Iris pigment epithelial cell (primary cell): Measurements from ENCODE around the gene RUNX1.

Experiments used
- DNase-seq: peaks from one replicate; pipeline ENCODE4 v3.0.0-alpha.2; 2011; ENCODE audit warnings: low read depth

RUNX1 gene

DNA sequence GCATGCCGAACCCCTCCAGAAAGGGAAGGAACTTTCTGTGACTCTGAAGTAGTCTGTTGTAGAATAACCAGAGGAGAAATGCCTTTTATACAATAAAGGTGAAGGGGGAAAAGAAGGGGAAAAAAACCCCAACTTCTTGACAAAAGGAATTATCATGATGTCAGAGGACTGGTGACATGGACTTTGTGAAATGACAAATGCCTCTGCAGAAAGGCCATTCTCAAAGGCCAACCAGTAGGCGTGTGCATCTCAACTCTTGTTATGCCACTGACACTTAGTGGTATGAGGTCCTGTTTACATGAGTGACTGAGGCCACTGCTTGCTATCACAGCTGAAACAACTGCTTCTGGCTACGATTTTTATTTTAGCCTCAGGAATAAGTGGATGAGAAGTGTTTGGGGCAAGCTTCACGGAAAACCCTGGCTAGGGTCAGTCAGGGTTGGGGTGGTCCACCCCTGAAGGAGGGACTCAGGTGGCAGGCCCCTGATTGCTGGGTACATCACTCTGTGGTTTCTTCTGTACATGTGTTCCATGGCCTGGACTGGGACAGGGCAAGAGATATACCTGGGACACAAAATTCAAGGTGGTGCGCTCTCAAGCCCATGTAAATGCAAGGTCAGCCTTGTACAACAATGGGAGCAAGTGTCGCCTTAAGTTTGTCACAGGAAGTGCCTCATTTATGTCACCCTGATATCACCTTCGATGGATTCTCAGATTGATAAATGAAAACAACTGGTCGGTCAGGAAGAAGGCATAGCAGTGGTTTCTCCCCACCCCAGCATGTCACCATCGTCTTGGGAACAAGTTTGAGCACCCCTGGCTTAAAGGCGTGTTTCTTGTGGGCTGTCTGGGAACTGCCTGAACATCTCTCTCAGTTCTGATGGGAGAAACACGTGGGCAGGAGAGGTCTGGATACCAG lies 12.4 kb downstream of the RUNX1 start:
- DNase-seq = no peak

DNA sequence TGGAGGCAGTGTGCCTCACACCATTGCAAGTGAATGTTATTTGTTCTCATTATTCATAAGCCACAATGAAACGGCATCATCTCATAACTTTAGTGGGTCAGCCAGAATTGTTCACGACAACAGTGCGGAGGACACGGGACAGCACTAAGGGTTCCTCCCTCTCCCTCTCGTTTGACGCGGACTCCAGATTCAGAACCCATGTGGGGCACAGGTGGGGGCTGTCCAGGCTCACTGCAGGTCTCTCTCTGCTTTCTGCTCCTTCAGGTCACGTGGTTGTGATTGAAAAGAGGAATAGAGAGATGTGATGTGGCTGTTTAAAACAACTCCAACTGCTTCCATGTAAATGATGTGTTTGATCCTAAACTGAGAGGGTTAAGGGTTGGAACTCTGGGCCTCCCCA lies 13.5 kb downstream of the RUNX1 start:
- DNase-seq = no peak

DNA sequence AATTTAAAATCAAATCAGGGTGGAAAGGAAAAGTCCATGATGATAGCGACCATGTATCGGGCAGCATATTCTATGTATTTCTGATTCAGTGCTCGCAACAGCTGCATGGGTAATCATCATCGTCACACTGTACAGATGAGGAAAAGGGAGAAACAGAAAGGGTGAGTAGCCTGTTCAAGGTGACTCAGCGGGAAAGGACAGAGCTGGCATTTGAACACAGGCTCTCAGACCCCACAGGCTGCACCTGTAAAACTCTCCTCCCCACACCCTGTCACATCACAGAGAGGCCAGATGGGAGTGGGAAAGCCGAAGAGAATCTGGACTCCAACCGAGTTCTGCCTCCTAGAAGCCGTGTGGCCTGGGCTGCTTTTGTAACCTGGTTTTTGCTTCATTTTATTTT lies 14.0 kb downstream of the RUNX1 start:
- DNase-seq = no peak

DNA sequence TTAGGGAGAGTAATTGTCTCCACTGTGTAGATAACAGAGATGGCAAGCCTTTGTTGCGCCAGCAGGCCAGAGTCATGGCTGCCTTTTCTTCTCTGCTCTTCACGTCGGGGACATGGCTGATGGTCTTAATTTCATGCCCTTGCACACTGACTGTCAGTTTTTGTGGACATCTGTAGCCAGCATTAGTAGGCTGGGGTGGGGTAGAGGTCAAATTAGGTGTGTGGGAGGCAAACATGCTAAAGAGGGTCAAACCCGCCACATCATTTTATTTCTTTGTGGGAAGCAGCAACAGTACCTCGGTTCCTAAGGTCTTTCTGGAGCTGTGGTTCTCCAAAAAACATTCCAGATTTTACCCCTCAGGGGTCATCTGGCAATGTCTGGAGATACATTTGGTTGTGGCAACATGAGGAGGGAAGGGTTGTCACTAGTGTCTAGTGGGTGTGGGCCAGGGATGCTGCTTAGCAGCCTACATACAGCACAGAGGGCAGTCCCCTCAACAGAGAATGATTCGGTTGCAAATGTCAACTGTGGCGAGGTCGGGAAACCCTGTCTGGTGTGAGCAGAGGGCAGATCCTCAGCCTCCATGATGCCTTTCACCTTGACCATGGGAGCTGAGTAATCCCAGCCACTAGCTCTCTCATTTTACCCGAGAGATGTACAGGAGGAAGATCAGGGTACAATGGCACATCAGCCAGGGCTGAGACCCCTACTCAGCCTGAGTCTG lies 14.7 kb downstream of the RUNX1 start:
- no peak for DNase-seq

DNA sequence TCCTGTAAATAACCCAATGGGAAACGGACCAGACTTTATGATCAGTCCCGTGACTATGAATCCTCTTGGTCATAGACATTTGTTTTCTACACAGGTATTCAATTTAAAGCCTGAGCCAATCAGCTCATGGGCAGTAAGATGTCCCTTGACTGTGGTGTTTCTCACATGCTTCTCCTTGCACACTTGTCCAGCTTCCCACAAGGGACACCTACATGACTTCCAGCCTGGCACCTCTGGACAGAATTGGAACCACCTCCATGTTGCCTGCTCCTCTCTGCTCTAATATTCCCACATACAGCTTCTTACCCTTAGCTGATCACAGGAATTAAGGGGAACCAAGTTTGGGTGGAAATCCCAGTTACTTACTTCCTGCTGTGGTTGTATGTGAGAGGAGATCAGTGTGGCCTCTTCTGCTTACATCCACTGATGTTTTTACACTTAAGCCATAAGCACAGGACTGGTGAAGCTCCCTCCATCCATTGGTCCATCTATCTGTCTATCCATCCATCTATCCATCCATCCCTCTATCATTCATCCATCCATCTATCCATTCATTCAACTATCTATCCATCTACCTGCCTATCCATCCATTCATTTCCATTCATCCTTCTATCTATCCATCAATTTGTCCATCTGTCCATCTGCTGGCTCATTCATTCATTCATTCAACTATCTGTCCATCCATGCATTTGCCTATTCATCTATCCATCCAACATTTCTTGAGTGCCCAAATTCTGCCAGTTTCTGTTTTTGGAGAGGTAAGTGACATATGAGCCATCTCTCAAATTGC lies 16.4 kb downstream of the RUNX1 start:
- no peak for DNase-seq

DNA sequence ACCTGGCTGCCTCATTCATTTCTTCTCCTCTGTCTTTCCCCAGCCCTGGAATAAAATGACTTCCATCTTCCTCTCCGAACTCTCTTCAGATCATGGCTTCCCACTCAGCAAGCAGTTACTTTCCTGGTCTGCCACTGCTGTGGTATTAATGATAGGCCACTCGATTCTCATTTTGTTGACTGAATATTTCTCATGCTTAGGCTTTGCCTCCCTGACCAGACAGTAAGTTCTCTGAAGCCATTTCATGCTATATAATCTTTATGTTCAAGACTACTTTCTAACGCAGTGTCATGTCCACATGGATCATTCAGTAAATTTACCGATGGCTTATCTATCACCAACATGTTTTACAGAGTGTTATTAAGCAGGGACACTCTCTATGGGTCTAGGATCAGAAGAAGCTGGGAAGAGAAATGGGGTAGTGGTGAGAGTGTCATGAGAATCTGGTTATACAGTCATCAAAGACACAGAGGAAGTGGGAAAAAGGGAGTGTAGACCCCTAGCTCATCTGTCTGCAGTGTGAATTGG lies 20.6 kb downstream of the RUNX1 start:
- DNase-seq = no peak

DNA sequence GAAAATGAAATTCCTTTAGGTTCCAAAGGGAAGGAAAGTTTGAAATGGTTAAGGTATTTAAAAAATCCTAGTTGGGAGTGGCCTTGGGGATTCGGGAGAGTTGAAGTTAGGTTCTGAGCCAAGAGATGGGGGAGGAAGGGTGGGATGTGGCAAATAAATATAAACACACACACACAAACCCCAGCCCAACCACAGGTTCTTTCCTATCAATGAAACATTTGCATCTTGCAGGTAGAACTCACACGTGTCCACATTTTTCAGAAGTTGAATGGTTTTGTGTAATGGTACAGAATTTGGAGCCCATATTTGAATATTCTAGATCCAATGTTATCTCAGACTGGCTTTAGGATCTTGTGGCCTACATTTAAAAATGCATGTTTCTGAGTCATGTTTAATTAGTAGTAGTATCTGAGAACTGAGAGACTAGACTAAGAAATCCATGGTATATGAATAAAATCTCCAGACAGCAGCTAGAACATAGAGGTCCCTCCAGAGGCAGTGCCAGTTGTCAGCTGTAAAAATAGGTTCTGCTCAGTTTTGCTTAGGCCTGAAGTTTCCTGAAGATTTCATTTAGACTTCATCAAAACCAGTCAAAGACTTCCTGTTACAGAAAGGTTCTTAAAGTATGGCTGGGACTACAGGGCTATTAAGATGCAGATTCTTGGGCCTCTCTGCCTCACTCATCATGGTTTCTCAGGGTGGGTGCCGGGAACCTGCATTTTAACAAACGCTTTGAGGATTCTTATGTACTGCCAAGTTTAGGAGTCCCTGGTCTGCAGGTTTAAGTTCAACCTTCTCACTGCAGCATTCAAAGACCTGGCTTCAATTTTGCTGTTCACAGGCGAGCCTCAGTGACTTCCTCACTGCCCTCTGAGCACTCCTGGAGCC lies 21.3 kb downstream of the RUNX1 start:
- no peak for DNase-seq

DNA sequence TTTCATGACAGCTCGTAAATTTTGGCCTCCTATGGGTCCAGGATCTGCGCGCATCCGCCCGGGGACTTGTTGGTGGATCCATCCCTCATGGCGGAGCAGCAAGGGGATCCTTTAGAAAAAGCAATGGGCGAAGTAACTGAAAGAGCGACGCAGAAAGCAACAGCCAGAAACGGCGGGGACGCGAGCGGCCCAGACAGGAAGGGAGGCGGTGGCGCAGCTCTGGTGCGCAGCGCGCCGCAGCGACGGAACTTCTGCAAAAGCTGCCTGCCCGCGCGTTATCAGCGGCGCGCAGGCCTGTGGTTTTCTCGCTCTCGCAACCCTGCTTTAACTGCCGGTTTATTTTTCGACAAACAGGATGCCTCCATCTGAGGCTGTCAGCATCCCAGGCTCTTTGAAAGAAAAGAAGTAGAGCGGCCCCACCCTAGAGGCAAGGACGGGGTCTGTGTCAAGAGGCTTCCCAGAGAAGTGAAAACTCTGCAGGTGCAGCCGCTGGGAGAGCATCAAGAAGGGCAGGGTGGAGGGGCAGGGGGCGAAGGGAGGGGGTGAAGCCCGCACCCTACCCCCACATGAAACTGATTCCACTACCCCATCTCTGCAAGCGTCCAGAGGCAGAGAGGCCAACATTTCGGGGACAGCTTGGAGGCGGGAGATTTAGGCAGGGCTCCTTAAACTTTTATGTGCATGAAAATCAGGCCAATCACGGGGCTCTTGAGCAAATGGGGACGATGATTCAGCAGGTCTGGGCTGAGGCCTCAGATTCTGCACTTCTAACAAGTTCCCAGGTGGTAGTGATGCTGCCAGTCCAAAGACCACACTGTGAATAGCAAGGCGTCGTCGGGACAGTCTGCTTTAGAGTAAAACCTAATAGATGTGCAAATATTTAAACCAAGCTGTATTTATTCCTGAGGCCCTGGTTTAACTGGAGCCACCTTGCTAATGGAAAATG lies 22.2 kb downstream of the RUNX1 start:
- DNase-seq = peak; percentile 80

DNA sequence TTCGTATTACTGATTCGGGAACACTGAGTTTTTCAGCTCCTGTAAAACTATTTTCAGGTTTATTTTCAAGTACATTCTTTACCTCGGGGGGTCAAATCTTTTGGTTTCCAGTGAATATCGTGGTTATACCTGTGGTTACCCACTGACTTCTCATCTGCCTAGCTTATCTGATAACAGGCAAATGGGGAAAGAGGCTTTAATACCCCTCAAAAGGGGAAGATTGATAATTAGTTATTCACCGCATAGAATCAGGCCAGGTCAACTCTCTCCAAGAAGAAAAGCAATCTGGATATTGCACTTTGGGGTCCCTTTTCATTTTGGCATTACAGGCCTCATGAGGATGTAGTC lies 23.0 kb downstream of the RUNX1 start:
- peak; percentile 40 for DNase-seq

DNA sequence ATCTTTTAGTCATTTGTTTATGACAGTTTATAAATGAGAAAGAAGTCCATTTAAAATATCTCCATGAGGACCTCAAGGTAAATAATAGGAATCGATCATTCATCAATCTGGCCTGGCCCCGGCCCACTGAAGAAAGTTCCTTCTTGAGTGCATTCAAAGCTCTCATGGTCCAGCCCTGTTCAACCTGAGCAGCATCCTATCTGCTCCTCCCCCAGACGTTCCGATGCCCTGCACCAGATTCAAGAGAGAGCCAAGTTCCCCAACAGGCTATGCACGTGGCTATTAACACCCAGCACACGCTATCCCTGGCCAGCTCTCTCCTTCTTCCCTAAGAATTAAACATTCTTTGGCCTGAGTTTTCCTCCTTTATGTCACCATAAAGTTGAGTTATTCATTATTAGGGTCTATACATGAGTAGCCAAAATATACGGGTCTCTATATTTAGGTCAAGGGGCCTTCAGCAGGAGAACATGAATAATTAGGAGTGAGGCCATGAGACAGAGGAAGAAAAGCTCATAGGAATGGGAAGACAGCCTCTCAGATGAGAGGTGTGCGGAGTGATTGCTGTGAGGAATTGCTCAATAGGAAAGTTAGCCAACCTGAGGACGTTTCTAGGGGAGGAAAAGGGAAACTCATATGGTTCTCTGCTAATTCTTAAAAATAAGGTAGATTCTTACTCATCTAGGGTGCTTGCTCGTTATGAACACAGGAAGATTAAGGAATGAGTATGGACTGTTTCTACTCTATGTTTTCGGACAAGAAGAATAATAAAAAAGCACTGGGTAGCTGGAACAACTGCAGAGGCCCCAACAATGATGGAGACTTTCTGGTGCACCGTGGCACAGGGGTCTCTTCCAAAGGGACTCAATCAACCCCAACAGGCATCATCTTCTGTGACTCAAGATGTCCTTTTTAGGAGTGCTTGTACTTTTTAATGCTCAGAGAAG lies 23.6 kb downstream of the RUNX1 start:
- DNase-seq = peak; percentile 40

DNA sequence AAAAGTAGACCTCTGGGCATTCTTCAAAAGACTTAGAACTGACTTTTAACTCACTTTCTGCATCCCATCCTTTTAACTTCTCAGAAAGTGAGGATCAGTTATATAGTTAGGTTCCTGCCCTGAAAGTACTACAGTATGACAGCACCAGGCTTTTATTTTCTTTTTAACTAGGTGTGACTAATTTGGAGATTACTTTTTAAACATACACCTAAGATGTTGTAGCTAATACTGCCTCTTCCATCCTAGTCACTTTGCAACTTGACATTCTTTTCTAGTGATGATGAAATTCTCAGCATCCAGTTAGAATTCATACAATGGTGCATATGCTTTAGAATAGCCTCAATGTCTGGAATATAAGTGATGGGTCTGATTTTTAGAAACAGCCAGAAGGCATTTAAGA lies 24.6 kb downstream of the RUNX1 start:
- no peak for DNase-seq

DNA sequence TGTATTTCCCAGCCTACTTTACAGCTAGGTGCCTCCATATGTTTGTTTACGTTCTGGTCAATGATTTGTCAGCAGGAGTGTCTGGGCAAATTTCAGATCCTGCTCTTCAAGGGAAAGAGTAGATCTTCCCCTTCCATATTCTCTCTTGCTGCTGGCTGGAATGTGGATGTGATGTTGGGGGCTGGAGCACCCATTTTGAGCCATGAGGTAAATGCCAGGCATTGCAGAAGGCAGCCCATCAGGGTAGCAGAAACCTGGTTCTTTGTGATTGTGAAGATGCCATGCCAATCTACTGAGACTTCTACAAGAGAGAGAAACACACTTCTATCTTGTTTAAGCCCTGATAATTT lies 25.1 kb downstream of the RUNX1 start:
- no peak for DNase-seq

DNA sequence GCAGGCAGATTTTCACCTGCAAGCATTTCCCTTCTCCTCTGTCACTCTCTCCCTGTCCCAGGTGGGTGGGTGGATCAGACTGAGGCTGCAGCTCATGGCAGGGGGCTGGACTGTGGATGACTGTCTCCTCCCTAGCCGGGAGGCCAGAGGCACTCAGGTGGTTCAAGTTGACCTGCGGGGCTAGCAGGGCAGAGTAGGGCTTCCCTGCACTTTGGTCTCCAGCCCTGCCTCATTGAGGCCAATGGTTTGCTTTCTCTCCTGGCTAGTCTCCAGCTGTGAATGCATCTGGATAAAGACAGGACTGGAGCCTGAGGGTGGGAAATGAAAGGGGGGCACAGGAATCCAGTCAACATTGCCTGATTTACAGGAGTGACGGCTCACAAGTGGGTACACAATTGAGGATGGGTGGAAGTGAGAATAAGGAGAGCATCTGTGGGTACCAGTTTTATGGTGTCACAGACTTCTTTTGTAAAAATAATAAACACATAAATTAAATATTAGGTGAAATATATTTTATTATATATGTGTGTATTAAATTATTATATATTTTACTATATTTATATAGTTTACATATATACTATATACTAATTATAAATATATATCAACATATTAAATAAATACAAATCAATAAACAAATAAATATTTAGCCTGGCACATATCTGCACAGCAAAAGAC lies 25.6 kb downstream of the RUNX1 start:
- DNase-seq = no peak

DNA sequence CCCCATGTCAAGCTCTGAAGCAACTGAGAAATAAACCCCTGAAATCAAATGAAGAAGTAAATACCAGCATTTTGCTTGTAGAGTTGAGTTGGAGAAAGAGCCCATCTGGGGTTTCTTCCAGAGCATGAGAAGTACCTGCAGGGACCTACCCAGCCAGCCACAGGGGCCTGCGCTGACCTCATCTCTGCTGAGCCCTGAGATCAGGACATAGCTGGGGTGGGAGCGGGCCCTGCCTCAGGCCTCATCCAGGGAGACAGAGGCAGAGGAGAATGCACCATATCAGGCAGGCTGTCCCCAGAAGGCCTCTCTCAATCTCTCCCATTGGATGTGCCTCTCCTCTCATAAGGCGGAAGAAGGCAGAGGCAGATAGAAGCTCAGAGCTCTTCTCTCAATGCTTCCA lies 27.6 kb downstream of the RUNX1 start:
- no peak for DNase-seq

DNA sequence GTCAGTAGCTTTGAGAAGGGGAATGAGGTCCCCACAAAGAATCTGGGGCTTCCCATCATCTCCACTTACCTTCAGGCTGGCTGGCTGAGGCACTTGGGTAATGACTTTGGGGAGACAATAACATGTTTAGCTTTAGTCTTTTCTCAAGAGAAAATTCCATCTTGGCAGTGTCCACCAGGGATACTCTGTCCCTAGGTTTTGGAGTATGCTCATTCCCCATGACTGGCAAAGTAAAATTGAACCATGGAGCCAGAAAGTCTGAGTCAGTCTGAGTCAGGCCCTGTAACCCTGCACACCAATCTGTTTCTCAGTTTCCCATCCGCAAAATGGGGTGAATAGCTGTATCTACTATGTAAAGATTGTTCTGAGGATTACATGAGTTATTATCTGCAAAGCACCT lies 28.2 kb downstream of the RUNX1 start:
- no peak for DNase-seq

DNA sequence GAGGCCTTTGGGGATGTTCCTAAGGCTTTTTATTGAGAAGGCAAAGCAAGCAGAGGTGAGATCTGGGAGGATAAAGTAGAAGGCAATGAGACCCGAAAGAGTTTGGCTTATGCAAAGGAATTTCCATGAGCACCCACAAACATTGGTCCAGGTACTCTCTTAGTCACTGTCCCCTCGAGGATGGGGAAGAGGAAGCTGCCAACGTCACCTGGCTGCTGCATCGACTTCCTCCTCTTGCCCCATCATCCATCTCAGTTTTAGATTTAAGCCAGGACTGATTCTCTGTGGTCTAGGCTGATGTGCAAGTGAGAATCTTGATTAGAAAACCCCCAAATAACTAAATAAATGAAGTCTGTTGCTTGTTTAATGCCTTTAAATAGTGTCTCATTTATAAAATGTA lies 28.7 kb downstream of the RUNX1 start:
- no peak for DNase-seq

DNA sequence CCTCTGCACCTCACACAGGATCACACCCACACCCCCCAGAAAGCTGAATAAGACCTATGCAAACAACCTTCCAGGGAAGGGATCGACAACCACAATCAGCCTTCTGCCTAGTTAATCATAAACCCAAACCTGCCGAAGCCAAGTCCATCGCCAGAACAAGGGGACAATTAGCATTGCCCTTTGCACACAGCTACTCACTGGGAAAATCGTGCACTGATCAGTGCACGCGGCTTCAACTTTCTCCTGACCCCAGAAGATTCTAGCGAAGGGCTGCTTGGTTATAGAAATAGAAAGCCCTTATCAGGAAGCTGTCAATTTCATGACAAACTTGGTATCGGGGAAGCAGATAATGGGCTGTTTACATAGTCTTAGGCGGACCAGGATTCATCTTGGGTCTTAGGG lies 29.5 kb downstream of the RUNX1 start:
- no peak for DNase-seq

DNA sequence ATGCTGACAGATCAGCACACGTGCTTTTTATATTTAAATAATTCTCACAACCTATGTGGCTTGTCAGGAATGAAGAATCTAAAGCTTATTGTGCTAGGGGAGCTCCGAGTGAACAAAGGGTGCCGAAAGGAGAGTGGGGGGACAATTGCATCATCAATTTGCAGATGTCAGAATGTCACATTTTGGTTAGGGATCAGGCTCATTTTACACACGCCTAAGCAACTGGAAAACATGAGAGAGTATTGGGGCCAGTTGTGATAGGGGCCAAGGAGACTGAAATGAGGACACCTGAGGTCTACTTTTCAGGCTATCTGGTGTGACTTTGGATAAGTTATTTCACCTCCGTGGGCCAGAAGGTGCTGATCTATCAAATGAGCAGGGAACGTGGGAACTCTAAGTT lies 31.8 kb downstream of the RUNX1 start:
- no peak for DNase-seq
